Measurements from ENCODE around the gene SRPK1. TPM values are rescaled to one million over a fixed set of nuclear protein-coding genes. Genes with fewer than 3 reads are reported as not detected.

Gene SRPK1
- total and polyA plus RNA-seq, 10 of the 15 experiments (the other 5 are each of a cell fraction or from before 2014, with no cell fraction given): 47.4 to 112 (median 85.8) TPM

DNA sequence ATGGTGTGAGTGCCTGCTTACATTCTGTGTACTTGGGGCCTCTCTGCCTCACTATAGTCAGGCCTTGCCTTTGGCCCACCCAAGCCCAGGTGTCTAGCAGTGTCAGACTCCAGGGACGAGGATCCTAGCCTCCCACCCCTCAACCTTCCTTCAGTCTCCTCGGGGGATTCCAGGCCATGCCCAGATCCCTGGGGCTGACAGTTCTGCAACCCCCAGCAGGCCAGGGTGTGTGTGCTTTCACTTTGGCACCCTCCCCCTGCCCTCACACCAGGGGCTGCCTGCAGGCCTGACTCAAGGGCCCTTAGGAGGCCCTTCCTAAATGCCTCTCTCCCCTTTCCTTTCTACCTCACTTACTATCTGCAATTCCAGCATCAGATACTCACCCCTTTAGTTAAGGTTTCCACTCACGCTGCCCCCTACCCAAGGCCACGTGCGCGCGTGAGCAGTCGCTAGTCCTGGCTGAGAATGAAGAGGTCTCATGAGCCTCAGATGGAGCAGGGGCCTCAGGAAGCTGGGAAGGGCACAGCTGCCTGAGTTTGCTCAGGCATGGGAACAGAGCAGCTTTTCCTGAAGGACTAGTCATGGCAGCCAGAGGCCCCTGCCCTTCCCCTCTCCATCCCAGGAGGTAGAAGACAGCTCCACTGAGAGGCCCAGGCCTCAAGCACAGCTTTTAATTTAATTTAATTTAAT is 122.9 kb downstream of the SRPK1 start:
- ATAC-seq: no peak
- Histone ChIP-seq H2AFZ (ENCODE audit: control insufficient read depth, low read depth, low read length) (no peak overlapping the region), H3K36me3 (ENCODE audit: control insufficient read depth in 2 of 2, insufficient read depth in 2 of 2, low read length in 1 of 2) (no peaks in the 10 kb centered on the region), H3K4me2 (ENCODE audit: control insufficient read depth, insufficient read depth) (no peak overlapping the region), H3K27me3 (replicated peaks in 1 of 2; ENCODE audit: control insufficient read depth in 2 of 2, insufficient read depth in 2 of 2, low read length in 1 of 2) (0 out of 4 replicates have a peak, but pooled peaks cover 0 to 1% of the 10 kb centered on the region in 2 experiments), H3K79me2 (ENCODE audit: control insufficient read depth, insufficient read depth, low read length) (no peaks in the 10 kb centered on the region), H3K4me1 (ENCODE audit: control insufficient read depth, insufficient read depth, low read length) (no peaks in the 10 kb centered on the region), H4K20me1 (ENCODE audit: control insufficient read depth, insufficient read depth) (no peaks in the 10 kb centered on the region), H3K9ac (ENCODE audit: control insufficient read depth, insufficient read depth, low read length) (no peak overlapping the region), H3K9me3 (replicated peaks; ENCODE audit: control insufficient read depth, insufficient read depth, low read length) (no peaks in the 10 kb centered on the region), H3K4me3 (no peak overlapping the region), H3K27ac (ENCODE audit: control insufficient read depth, insufficient read depth) (no peak overlapping the region)
- ChIA-PET RAD21 (ENCODE audit: unreplicated experiment) (interaction anchor here (1.6 kb wide), 1 partner anchor 11 kb away, joined by 6 read pairs; no protein-coding TSS in a partner anchor), CTCF (interaction anchor here (0.5 kb wide), 1 partner anchor 11 kb away, joined by 4 read pairs; no protein-coding TSS in a partner anchor), POLR2A (no interaction called here), SMC1A (ENCODE audit: uncharacterized antibody, unreplicated experiment) (interaction anchor here (0.5 kb wide), 1 partner anchor 42 kb away, joined by 3 read pairs; no protein-coding TSS in a partner anchor)
- BruUV-seq (replicated peaks): no TSS peak
- DNase-seq (ENCODE audit: low read depth, low spot score): no peak
- intact Hi-C loops (cut with micrococcal nuclease; ENCODE audit: unreplicated experiment): loop anchor here (1.0 kb wide), 1 partner anchor 11 kb away; no protein-coding TSS in a partner anchor
- no peak for TF ChIP-seq NFXL1 (IDR thresholded peaks at IDR 0.05; ENCODE audit: borderline replicate concordance)
- in situ Hi-C loops (cut with MboI): no loop called here
- WGBS (ENCODE audit: insufficient coverage, insufficient replicate concordance, low lambda C conversion rate, missing lambda C conversion rate): 63% methylated on average over 8 of the region's 8 CpGs
- FAIRE-seq: no peak

DNA sequence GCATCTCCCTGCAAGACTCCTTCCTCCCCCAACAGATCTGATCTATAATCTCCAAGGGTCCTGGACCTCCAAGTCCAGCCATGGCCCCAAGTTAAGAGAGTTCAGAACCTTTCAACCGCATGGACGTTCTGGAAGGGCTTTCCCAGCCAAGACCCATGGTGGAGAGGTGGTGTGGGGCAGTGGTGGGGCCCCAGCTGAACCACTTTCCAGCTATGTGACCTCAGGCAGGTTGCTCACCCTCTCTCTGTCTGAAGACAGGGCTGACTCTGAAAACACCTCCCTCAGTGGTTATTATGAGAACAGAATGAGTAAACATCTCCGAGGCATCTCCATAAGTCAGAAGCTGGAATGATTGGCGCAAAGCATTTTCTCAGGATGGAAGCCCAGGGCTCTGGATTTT is 124.7 kb downstream of the SRPK1 start:
- BruUV-seq (replicated peaks): no TSS peak
- RAD21 ChIA-PET (ENCODE audit: unreplicated experiment): no interaction called here
- Histone ChIP-seq H3K9ac (ENCODE audit: control insufficient read depth, insufficient read depth, low read length) (no peak overlapping the region), H2AFZ (ENCODE audit: control insufficient read depth, low read depth, low read length) (no peak overlapping the region), H3K9me3 (replicated peaks; ENCODE audit: control insufficient read depth, insufficient read depth, low read length) (no peaks in the 10 kb centered on the region), H3K27ac (ENCODE audit: control insufficient read depth, insufficient read depth) (no peak overlapping the region), H3K79me2 (ENCODE audit: control insufficient read depth, insufficient read depth, low read length) (no peaks in the 10 kb centered on the region), H3K4me1 (ENCODE audit: control insufficient read depth, insufficient read depth, low read length) (no peaks in the 10 kb centered on the region), H3K36me3 (ENCODE audit: control insufficient read depth in 2 of 2, insufficient read depth in 2 of 2, low read length in 1 of 2) (no peaks in the 10 kb centered on the region), H3K4me3 (no peak overlapping the region), H3K27me3 (replicated peaks in 1 of 2; ENCODE audit: control insufficient read depth in 2 of 2, insufficient read depth in 2 of 2, low read length in 1 of 2) (0 out of 4 replicates have a peak, but pooled peaks cover 0 to 1% of the 10 kb centered on the region in 2 experiments), H4K20me1 (ENCODE audit: control insufficient read depth, insufficient read depth) (no peaks in the 10 kb centered on the region), H3K4me2 (ENCODE audit: control insufficient read depth, insufficient read depth) (no peak overlapping the region)
- DNase-seq (ENCODE audit: low read depth, low spot score) (no peak), FAIRE-seq (no peak), ATAC-seq (no peak)
- CTCF ChIA-PET: no interaction called here
- SMC1A ChIA-PET (ENCODE audit: uncharacterized antibody, unreplicated experiment): interaction anchor here (1.0 kb wide), 1 partner anchor 10 kb away, joined by 3 read pairs; no protein-coding TSS in a partner anchor
- WGBS (ENCODE audit: insufficient coverage, insufficient replicate concordance, low lambda C conversion rate, missing lambda C conversion rate): 23% methylated on average over 4 of the region's 4 CpGs
- in situ Hi-C loops (cut with MboI) (no loop called here), intact Hi-C loops (cut with micrococcal nuclease; ENCODE audit: unreplicated experiment) (no loop called here)
- POLR2A ChIA-PET: no interaction called here
- no peak for TF ChIP-seq ZNF274 (IDR thresholded peaks at IDR 0.05; ENCODE audit: insufficient read depth, insufficient read length)
- no peak for TF ChIP-seq BHLHE40 (IDR thresholded peaks at IDR 0.05; ENCODE audit: borderline replicate concordance in 1 of 2, low read depth in 2 of 2, low read length in 1 of 2)
- TF ChIP-seq MEF2A (IDR thresholded peaks at IDR 0.05; ENCODE audit: insufficient read depth, low read depth, low read length): no peak
- TF ChIP-seq, protein P1, sequence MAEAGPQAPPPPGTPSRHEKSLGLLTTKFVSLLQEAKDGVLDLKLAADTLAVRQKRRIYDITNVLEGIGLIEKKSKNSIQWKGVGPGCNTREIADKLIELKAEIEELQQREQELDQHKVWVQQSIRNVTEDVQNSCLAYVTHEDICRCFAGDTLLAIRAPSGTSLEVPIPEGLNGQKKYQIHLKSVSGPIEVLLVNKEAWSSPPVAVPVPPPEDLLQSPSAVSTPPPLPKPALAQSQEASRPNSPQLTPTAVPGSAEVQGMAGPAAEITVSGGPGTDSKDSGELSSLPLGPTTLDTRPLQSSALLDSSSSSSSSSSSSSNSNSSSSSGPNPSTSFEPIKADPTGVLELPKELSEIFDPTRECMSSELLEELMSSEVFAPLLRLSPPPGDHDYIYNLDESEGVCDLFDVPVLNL (IDR thresholded peaks at IDR 0.05; ENCODE audit: low read depth, low read length): no peak
